HG03097 (cell line): ENCODE measurements around the gene PDE6D.

Source experiments
- ATAC-seq: cut with Tn5 transposase; IDR thresholded peaks from one replicate; pipeline ENCODE4 v1.9.1; 2021; ENCODE audit not compliant: unreplicated experiment, low FRiP score

The PDE6D gene

DNA sequence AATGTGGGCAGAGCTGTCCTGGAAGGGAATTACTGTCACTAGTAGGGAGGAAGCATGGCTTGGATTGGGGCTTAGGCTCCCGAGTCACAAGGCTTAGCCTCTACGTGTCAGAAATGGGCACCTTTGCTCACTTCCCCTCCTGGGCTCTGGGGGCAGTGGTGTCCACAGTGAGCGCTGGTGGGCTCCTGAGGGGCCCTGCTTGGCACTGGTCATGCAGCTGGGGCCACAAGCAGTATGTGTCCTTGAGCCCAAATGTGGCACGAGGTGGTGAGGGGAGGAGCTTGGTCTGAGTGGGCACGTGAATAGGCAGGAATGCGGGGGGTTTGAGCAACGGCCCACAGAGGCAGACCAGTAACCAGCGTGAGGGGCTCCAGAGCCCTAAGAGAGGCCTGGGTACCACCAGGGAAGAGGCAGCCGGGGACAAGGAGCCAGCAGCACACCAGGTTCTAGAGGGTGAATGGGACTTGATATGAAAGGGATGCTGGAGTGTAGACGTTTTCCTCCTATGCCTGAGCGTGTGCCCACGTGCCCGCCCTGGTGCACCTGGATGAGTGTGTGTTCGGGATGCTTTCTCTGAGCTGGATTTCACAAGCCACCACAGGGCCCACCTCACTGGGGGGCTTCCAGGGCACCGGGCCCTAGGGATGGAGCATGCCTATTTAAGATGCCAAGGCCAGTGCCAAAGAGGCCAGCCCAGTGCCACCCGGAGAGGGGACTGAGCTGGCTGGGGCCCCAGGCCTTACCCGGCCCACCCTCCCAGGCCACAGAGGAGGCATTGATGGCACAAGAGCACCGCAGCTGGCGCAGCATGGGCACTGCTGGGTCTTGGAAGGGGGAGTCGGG, 95.5 kb downstream of the PDE6D start:
- ATAC-seq: no peak

DNA sequence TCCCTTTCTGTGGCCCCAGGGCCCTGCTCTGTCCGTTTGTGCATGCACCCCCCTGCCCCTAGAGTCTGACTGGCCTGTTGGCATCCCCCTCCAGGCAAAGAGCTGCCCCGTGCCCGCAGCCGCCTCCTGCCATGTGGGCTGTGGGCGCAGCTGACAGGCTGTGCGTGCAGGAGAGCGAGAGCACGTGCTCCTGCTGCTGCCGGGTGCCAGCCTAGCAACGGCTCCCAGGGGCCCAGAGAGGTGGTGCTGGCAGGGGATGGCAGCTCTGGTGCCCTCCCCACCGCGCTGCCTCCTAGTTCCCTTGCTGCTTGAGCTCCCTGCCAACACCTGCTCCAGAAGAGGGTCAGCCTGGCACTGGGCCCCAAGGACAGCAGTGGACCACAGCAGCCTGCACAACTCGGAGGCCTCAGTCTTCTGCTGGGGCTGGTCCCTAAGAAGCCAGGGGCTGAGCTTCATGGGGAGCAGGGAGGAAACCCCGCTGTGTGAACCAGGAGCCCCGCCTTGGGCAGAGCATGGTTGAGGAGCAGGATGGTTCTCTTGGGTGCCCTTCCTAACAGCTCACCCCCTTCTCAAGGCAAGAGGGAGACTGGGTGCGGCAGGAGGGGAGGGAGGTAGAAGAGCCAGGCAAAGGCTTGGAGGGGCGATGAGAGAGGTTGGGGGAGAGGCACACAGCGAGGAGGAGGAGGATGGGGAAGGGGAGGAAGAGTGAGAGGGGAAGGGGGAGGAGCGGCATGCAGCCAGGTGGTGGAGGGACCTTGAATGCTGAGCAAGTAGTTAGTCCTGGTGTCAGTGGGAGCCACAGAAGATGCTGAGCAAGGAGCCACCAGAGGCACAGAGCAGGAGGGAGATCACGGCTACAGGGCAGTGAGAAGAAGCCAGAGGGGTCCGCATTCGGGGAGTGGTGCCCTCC, 96.5 kb downstream of the PDE6D start:
- no peak for ATAC-seq

GRCh38 chr2:231683292-231684235, 97.5 kb downstream of the PDE6D start:
- ATAC-seq: no peak

DNA sequence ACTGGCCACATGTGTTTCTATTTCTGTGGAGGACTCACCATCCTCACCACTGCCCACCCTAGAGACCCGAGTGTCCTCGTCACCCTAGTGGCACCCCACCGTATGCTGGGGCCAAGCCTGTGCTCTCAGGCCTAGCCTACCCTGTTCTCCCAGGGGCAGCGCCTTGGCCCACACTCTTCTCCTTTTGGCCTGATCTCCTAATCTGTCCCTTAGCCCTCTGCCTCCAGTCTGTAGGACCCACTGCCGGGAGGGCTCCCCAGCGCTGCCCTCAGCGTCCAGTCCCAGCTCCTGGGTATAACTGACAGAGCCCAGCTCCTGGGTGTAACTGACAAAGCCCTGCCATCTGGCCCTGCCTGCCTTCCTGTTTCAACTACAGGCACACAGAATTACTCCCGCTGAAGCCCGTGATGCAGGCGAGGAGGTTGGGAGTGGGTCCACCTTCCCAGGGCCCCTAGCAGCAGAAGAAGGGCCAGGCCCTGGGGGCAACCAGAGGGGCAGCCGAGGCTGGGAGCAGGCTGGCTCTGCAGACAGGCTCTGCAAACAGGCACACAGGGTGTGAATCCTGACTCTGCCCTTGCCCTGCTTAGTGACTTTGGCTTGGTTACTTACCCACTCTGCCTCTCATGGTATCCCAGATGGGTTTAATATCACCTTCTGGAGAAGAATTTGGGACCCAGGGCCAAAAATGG, 98.3 kb downstream of the PDE6D start:
- ATAC-seq: no peak
